Camera-type eye (tissue), 1 donor: ENCODE measurements around the gene CITED2. TPM values are rescaled to one million over a fixed set of nuclear protein-coding genes. Genes with fewer than 3 reads are reported as not detected.

Experiments used
- total RNA-seq: library from RNA; depleted of rRNA; stranded (reverse); fragments of >200 nt; gene quantifications from one replicate; pipeline ENCODE4 v1.2.3, GENCODE V29; 2014

Gene CITED2
- total RNA-seq, result 136 TPM

GRCh38 chr6:139374357-139375225 is at the start of gene CITED2:
Gene CITED2, minus strand, starts transcription at chr6:139374648. Its CDS starts 704 bp downstream, at chr6:139373944.

Other genes starting within 250 kb of the CITED2 start
- gene HECA, start 239.6 kb downstream of the CITED2 start, total RNA-seq, result 32.0 TPM
- gene TXLNB, start 82.7 kb downstream of the CITED2 start, total RNA-seq, result 13.7 TPM